NT2/D1 (cell line): Measurements from ENCODE around the gene KLF14.

Source experiments
- SUZ12 ChIP-seq: IDR thresholded peaks from 2 replicates; pipeline ENCODE4 v1.6.1; 2011; ENCODE audit not compliant: insufficient read length, insufficient read depth; ENCODE audit errors: extremely low read depth
- YY1 ChIP-seq: IDR thresholded peaks from 2 replicates; pipeline ENCODE4 v1.6.1; 2011; ENCODE audit not compliant: insufficient read length, insufficient read depth
- ZNF274 ChIP-seq: IDR thresholded peaks from 2 replicates; pipeline ENCODE4 v1.6.1; 2011; ENCODE audit warnings: mild to moderate bottlenecking, low read depth, low read length

DNA sequence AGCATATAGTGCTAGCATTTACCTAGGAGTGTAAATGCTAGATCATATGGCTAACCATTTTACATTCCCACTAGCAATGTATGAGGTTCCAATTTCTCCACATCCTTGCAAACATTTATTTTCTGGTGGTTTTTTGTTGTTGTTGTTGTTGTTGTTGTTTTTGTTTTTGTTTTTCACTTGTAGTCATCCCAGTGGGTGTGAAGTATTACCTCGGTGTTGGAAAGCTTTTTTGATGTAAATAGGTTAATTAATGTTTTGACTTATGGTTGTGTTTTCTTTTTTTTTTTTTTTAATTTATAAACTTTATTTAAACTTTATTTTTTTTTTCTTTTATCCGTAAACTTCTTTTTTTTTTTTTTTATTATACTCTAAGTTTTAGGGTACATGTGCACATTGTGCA is 32.4 kb downstream of the KLF14 start:
- TF ChIP-seq YY1 (no peak), ZNF274 (no peak), SUZ12 (no peak)
